ENCODE results near the gene CFAP97.

CFAP97 gene

GRCh38 chr4:185194924-185195888 is 8.6 kb downstream of the CFAP97 start:
- TF ChIP-seq, protein P1, sequence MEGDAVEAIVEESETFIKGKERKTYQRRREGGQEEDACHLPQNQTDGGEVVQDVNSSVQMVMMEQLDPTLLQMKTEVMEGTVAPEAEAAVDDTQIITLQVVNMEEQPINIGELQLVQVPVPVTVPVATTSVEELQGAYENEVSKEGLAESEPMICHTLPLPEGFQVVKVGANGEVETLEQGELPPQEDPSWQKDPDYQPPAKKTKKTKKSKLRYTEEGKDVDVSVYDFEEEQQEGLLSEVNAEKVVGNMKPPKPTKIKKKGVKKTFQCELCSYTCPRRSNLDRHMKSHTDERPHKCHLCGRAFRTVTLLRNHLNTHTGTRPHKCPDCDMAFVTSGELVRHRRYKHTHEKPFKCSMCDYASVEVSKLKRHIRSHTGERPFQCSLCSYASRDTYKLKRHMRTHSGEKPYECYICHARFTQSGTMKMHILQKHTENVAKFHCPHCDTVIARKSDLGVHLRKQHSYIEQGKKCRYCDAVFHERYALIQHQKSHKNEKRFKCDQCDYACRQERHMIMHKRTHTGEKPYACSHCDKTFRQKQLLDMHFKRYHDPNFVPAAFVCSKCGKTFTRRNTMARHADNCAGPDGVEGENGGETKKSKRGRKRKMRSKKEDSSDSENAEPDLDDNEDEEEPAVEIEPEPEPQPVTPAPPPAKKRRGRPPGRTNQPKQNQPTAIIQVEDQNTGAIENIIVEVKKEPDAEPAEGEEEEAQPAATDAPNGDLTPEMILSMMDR (conservative IDR thresholded peaks at IDR 0.05): no peak
- H3K27ac ChIP-seq: peak overlapping the region; percentile 30

- H3K27ac ChIP-seq: no peak overlapping the region
- TF ChIP-seq, protein P1 (conservative IDR thresholded peaks at IDR 0.05): no peak
Observed at GRCh38 chr4:185192059-185192458, 11.7 kb downstream of the CFAP97 start.

- no peak overlapping the region for H3K27ac ChIP-seq
- TF ChIP-seq, protein P1 (conservative IDR thresholded peaks at IDR 0.05): no peak
Observed at GRCh38 chr4:185190306-185190856, 13.4 kb downstream of the CFAP97 start.

- no peak overlapping the region for H3K27ac ChIP-seq
- TF ChIP-seq, protein P1 (conservative IDR thresholded peaks at IDR 0.05): no peak
Observed at GRCh38 chr4:185189606-185190305, 14.0 kb downstream of the CFAP97 start.

DNA sequence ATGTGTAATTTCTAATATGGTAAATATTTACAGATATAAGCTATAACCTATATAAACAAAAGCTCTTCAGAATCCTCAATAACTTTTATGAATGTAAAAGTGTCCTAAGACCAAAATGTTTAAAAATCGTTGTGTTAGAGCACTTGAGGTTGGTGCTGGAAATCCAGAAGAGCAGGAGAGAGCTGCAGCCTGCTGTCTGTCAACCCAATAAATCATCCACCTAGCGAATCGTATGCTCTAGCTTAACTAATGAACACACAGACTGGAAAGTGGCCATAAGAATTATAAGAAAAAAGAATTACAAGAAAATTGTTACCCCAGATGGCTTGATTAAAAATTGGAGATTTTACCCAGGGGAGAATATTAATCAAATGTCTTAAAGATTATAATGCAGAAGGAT is 17.0 kb downstream of the CFAP97 start:
- H3K27ac ChIP-seq: no peak overlapping the region
- TF ChIP-seq, protein P1 (conservative IDR thresholded peaks at IDR 0.05): no peak

GRCh38 chr4:185183622-185184281 is 20.0 kb downstream of the CFAP97 start:
- peak overlapping the region; percentile 14 for H3K27ac ChIP-seq

More at GRCh38 chr4:185183622-185184281, 20.0 kb downstream of the CFAP97 start:
- TF ChIP-seq, protein P1 (conservative IDR thresholded peaks at IDR 0.05): peak; percentile 95
